Endodermal cell (in vitro differentiated cells): ENCODE measurements around the gene AMPD1. TPM values are rescaled to one million over a fixed set of nuclear protein-coding genes. Genes with fewer than 3 reads are reported as not detected.

Source experiments
- DNase-seq: peaks from one replicate; pipeline ENCODE4 v3.0.0-alpha.2; 2017
- H3K27ac ChIP-seq: 2 replicates; pipeline ENCODE4 v1.5.1; 2013; ENCODE audit warnings: mild to moderate bottlenecking, low read depth, low read length, moderate library complexity
- H3K27me3 ChIP-seq: 2 replicates; pipeline ENCODE4 v1.6.1; 2013; ENCODE audit warnings: mild to moderate bottlenecking, low read length, moderate library complexity; ENCODE audit not compliant: insufficient read depth, control insufficient read depth, poor library complexity, severe bottlenecking
- H3K36me3 ChIP-seq: 2 replicates; pipeline ENCODE4 v1.7.0; 2013; ENCODE audit warnings: mild to moderate bottlenecking, low read length, moderate library complexity; ENCODE audit not compliant: control insufficient read depth, insufficient read depth
- H3K4me1 ChIP-seq: one replicate; pipeline ENCODE4 v1.7.0; 2013; ENCODE audit warnings: low read length; ENCODE audit not compliant: control insufficient read depth, insufficient read depth
- H3K4me3 ChIP-seq: 2 replicates; pipeline ENCODE4 v1.5.1; 2013; ENCODE audit warnings: mild to moderate bottlenecking, low read length, moderate library complexity
- H3K9ac ChIP-seq: 2 replicates; pipeline ENCODE4 v1.6.1; 2013; ENCODE audit warnings: mild to moderate bottlenecking, low read length, moderate library complexity; ENCODE audit not compliant: poor library complexity, severe bottlenecking; ENCODE audit errors: extremely low read depth
- H3K9me3 ChIP-seq: 2 replicates; pipeline ENCODE4 v1.6.1; 2013; ENCODE audit warnings: mild to moderate bottlenecking, low read length, moderate library complexity; ENCODE audit not compliant: control insufficient read depth
- H3K27ac Mint-ChIP-seq: 2 replicates; pipeline ENCODE4 v1.8.0; 2020; ENCODE audit warnings: mixed read lengths
- H3K27me3 Mint-ChIP-seq: 2 replicates; pipeline ENCODE4 v1.8.0; 2021; ENCODE audit warnings: mild to moderate bottlenecking, mixed read lengths; ENCODE audit not compliant: insufficient read depth
- H3K36me3 Mint-ChIP-seq: 2 replicates; pipeline ENCODE4 v1.8.0; 2020; ENCODE audit warnings: low read depth, mixed read lengths
- H3K4me1 Mint-ChIP-seq: 2 replicates; pipeline ENCODE4 v1.8.0; 2020; ENCODE audit warnings: mixed read lengths
- H3K4me3 Mint-ChIP-seq: 2 replicates; pipeline ENCODE4 v1.8.0; 2020; ENCODE audit warnings: mild to moderate bottlenecking, moderate library complexity, mixed read lengths
- H3K9me3 Mint-ChIP-seq: 2 replicates; pipeline ENCODE4 v1.8.0; 2020; ENCODE audit warnings: mild to moderate bottlenecking, mixed read lengths
- CTCF ChIP-seq: fragments of 200-600 bp; sonication (generic); conservative IDR thresholded peaks from 2 replicates; pipeline ENCODE4 v1.5.0; 2021; ENCODE audit warnings: antibody characterized with exemption, mild to moderate bottlenecking
- WGBS, 2 experiments: methylation state at CpG; one replicate each; pipeline versions ENCODE4 v1.1.5 to v1.1.7; 2013; ENCODE audit warnings: missing lambda C conversion rate in 2 of 2, mixed read lengths in 1 of 2; ENCODE audit not compliant: insufficient coverage in 1 of 2, insufficient read length in 1 of 2; 5-methylcytosine and 5-hydroxymethylcytosine counted together
- total RNA-seq, 2 donors: library from RNA; stranded (reverse); fragmentation: NEBNext Ultra II Directional in 1 of 2; extraction: Animal tissue kit (Norgen Biotek cat#: 25700) in 1 of 2; gene quantifications; 2 replicates in 1 of 2; 3 replicates in 1 of 2; pipeline ENCODE4 v1.2.1, GENCODE V29; 2021

The AMPD1 gene
- total RNA-seq, 2 donors from 2014 or later, result not detected

GRCh38 chr1:114700036-114700600, 4.8 kb upstream of the AMPD1 start:
- Mint-ChIP-seq H3K36me3 (no peaks in the 10 kb centered on the region), H3K9me3 (no peaks in the 10 kb centered on the region), H3K27me3 (peaks cover 14% of the 10 kb centered on the region), H3K4me3 (no peak overlapping the region), H3K4me1 (peaks cover 7% of the 10 kb centered on the region), H3K27ac (no peak overlapping the region)
- H3K36me3 ChIP-seq, result peaks cover 11% of the 10 kb centered on the region
- H3K27ac ChIP-seq, result no peak overlapping the region
- peaks cover 6% of the 10 kb centered on the region for H3K4me1 ChIP-seq
- H3K9me3 ChIP-seq, result no peaks in the 10 kb centered on the region
- peaks cover 8% of the 10 kb centered on the region for H3K27me3 ChIP-seq
- no peak for DNase-seq
- no peak overlapping the region for H3K4me3 ChIP-seq
- WGBS, 2 experiments, result 88 to 90% methylated on average over 3 to 4 of the region's 4 CpGs
- H3K9ac ChIP-seq, result no peak overlapping the region
- no peak for TF ChIP-seq CTCF

- Histone ChIP-seq H3K27ac (no peak overlapping the region), H3K9ac (no peak overlapping the region), H3K4me3 (no peak overlapping the region), H3K27me3 (peaks cover 8% of the 10 kb centered on the region), H3K9me3 (no peaks in the 10 kb centered on the region), H3K36me3 (no peaks in the 10 kb centered on the region), H3K4me1 (peaks cover 6% of the 10 kb centered on the region)
- Mint-ChIP-seq H3K4me3 (no peak overlapping the region), H3K36me3 (no peaks in the 10 kb centered on the region), H3K27ac (no peak overlapping the region), H3K27me3 (peaks cover 14% of the 10 kb centered on the region), H3K9me3 (no peaks in the 10 kb centered on the region), H3K4me1 (peaks cover 7% of the 10 kb centered on the region)
- DNase-seq, result no peak
- no peak for TF ChIP-seq CTCF
Observed at GRCh38 chr1:114696810-114697209, 1.5 kb upstream of the AMPD1 start.

- DNase-seq, result no peak
- Mint-ChIP-seq H3K27ac (no peak overlapping the region), H3K9me3 (no peaks in the 10 kb centered on the region), H3K36me3 (no peaks in the 10 kb centered on the region), H3K4me3 (no peak overlapping the region), H3K27me3 (peaks cover 12% of the 10 kb centered on the region), H3K4me1 (peaks cover 7% of the 10 kb centered on the region)
- peaks cover 6% of the 10 kb centered on the region for H3K4me1 ChIP-seq
- no peak overlapping the region for H3K4me3 ChIP-seq
- no peak overlapping the region for H3K27ac ChIP-seq
- H3K9ac ChIP-seq, result no peak overlapping the region
- WGBS, 2 experiments, result 89 to 95% methylated on average over 3 to 9 of the region's 9 CpGs
- peaks cover 2% of the 10 kb centered on the region for H3K27me3 ChIP-seq
- no peaks in the 10 kb centered on the region for H3K9me3 ChIP-seq
- no peaks in the 10 kb centered on the region for H3K36me3 ChIP-seq
- TF ChIP-seq CTCF, result no peak
Observed at GRCh38 chr1:114694540-114695310, 621 bp downstream of the AMPD1 start.
